ENCODE measurements around the gene C11orf21. TPM values are rescaled to one million over a fixed set of nuclear protein-coding genes. Genes with fewer than 3 reads are reported as not detected.

The C11orf21 gene
- total and polyA plus RNA-seq, 2 donors (not counting 1 experiment from before 2014, with no cell fraction given) = under 0.01 TPM; not detected in 1

- no peaks in the 10 kb centered on the region for H3K9me3 ChIP-seq (ENCODE audit: control insufficient read depth, insufficient read depth, low read depth, low read length)
- no peak overlapping the region for H3K4me3 ChIP-seq (replicated peaks in 1 of 4; ENCODE audit: control extremely low read depth in 1 of 4, insufficient read depth in 1 of 4, low read depth in 3 of 4, low read length in 4 of 4)
- H4K20me1 ChIP-seq (ENCODE audit: control insufficient read depth, extremely low read depth, insufficient read depth, low read length) = no peaks in the 10 kb centered on the region
- no peak for DNase-seq (ENCODE audit: low read depth in 2 of 2)
- H3K4me2 ChIP-seq (ENCODE audit: extremely low read depth, insufficient read depth, low read length) = no peak overlapping the region
- no peak overlapping the region for H2AFZ ChIP-seq (ENCODE audit: low read length)
- no peak overlapping the region for H3K9ac ChIP-seq (ENCODE audit: insufficient read depth, low read length)
- TF ChIP-seq CTCF (conservative IDR thresholded peaks at IDR 0.05 in 1 of 2, IDR thresholded peaks at IDR 0.05 in 1 of 2; ENCODE audit: low read depth in 1 of 2, low read length in 2 of 2) = no peak
- TF ChIP-seq EZH2 (IDR thresholded peaks at IDR 0.05; ENCODE audit: low read length, missing control alignments) = no peak
- H3K36me3 ChIP-seq (ENCODE audit: control insufficient read depth, insufficient read depth, low read length) = no peaks in the 10 kb centered on the region
- no peaks in the 10 kb centered on the region for H3K27me3 ChIP-seq (ENCODE audit: control insufficient read depth, insufficient read depth, low read length)
- H3K79me2 ChIP-seq (ENCODE audit: control insufficient read depth, insufficient read depth, low read length) = no peaks in the 10 kb centered on the region
- no peak overlapping the region for H3K27ac ChIP-seq (ENCODE audit: insufficient read depth, low read length)
- no peaks in the 10 kb centered on the region for H3K4me1 ChIP-seq (ENCODE audit: control insufficient read depth, extremely low read depth, insufficient read depth, low read length)
These were observed 19.6 kb upstream of the C11orf21 start for GRCh38 chr11:2321311-2321683.

- no peak overlapping the region for H2AFZ ChIP-seq (ENCODE audit: low read length)
- no peak overlapping the region for H3K4me3 ChIP-seq (replicated peaks in 1 of 4; ENCODE audit: control extremely low read depth in 1 of 4, insufficient read depth in 1 of 4, low read depth in 3 of 4, low read length in 4 of 4)
These were observed 19.0 kb upstream of the C11orf21 start for GRCh38 chr11:2320568-2321310.

More at GRCh38 chr11:2320568-2321310, 19.0 kb upstream of the C11orf21 start:
- Histone ChIP-seq H3K79me2 (ENCODE audit: control insufficient read depth, insufficient read depth, low read length) (no peaks in the 10 kb centered on the region), H3K27me3 (ENCODE audit: control insufficient read depth, insufficient read depth, low read length) (no peaks in the 10 kb centered on the region), H3K9me3 (ENCODE audit: control insufficient read depth, insufficient read depth, low read depth, low read length) (no peaks in the 10 kb centered on the region), H3K4me2 (ENCODE audit: extremely low read depth, insufficient read depth, low read length) (no peak overlapping the region), H4K20me1 (ENCODE audit: control insufficient read depth, extremely low read depth, insufficient read depth, low read length) (no peaks in the 10 kb centered on the region), H3K9ac (ENCODE audit: insufficient read depth, low read length) (no peak overlapping the region), H3K4me1 (ENCODE audit: control insufficient read depth, extremely low read depth, insufficient read depth, low read length) (no peaks in the 10 kb centered on the region), H3K27ac (ENCODE audit: insufficient read depth, low read length) (no peak overlapping the region), H3K36me3 (ENCODE audit: control insufficient read depth, insufficient read depth, low read length) (no peaks in the 10 kb centered on the region)
- no peak for DNase-seq (ENCODE audit: low read depth in 2 of 2)
- TF ChIP-seq CTCF (conservative IDR thresholded peaks at IDR 0.05 in 1 of 2, IDR thresholded peaks at IDR 0.05 in 1 of 2; ENCODE audit: low read depth in 1 of 2, low read length in 2 of 2) = no peak
- no peak for TF ChIP-seq EZH2 (IDR thresholded peaks at IDR 0.05; ENCODE audit: low read length, missing control alignments)
